GM21825 (cell line): ENCODE data around the gene RPAP3.

ENCODE experiments used
- ATAC-seq: cut with Tn5 transposase; IDR thresholded peaks from one replicate; pipeline ENCODE4 v1.9.1; 2021; ENCODE audit warnings: mild to moderate bottlenecking, moderate library complexity; ENCODE audit not compliant: unreplicated experiment

Gene RPAP3

DNA sequence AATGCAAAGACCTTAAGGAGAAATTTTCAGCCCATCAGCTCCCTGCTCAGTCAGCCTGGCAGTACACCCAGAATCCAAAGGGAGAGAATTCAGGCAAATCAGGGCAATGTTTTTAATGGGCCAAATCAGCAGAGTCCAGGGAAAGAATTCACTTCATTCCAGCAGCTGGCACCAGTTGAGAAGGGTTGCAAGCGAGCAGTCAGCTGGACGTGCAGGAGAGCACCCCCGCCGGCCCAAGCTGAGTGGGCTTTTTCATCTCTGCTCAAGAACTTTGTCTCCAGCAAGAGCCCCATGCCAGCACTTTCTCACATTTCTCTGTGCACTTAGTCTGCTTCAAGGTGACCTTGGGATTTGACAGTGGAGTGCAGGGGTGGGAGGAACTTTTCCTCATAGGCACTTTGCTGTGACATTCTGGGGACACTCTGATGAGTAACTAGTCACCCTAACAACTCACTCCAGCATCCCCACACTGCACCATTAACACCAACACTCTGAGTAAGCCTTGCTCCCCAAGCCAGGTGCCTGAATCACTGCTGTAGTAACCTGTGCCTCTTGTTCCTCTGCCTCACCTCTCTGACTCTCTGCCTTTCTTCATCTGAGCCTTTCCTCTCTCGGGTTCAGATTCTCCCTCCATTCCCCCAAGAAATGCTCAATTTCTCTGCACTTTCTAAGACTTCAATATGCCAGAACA is 17.3 kb upstream of the RPAP3 start:
- ATAC-seq, result no peak

DNA sequence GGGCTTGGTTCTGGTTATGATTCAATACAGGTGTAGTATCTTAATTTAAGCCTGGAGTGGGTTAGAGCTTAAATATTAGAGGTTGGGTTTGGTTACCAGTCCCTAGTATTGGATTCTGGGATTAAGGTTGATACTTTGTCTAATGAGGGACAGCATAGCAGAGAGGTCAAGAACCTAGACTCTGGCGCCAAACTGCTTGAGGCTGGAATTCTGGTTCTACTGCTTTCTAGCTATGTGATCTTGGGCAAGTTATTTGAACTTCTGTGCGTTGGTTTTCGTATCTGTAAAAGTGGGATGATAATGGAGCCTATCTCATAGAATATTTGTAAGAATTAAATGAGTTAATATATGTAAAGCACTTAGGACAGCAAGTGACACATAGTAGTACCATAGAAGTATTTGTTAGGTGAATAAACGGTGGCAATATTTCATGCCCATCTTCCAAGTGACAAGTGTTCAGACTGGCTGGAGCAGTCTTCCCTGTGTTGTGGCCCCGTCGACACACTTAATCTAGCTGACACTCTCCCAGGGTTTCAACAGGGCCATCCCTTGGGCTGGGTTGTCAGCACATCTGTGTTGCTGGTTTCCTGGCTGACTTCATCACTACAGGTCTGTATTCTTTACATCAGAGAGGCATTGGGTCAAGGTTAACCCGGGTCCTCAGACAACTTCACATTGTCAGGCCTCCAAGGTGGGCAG is 16.5 kb upstream of the RPAP3 start:
- no peak for ATAC-seq

DNA sequence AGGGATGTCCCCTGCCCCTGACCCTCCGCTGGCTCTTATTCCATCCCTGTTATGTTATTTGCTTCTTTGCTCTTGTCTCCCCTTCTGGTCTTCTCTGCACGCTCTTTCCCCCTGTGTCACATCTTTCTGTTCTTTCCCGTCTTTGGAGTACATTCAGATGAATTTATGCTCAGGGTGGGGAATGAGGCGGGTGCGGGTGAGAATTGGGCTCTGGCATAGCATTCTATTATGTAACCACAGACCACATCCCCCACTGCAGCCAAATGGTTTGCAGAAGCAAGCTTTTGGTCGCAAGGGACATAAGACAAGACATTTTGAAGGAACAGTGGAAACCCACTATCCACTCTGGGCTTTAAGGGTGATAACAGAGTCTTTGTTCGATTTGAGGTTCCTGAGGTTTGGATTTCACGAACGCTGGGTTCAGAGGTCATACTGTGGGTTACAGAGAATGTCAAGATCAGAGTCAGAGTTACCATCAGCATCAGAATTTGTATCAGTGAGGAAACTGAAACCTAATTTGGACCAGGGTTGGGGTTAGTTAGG is 15.7 kb upstream of the RPAP3 start:
- no peak for ATAC-seq

DNA sequence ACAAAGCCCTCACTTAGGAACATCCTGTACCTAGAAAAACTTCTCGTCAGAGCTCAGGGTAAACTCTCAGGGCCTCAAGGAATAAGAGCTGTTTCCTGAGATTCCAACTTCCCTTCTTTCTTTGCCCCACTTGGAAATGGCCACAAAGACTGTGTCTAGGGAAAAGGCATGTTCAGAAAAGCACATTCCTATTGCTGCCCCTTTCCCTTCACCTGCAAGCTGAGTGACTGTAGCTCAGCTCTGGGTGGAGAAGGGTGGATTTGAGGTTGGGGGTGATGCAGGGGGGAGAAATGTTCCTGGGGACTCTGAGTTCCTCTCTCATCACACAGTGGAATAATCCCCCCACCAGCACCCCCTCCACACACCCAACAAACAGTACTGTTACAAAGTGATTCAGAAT is 12.7 kb upstream of the RPAP3 start:
- no peak for ATAC-seq

DNA sequence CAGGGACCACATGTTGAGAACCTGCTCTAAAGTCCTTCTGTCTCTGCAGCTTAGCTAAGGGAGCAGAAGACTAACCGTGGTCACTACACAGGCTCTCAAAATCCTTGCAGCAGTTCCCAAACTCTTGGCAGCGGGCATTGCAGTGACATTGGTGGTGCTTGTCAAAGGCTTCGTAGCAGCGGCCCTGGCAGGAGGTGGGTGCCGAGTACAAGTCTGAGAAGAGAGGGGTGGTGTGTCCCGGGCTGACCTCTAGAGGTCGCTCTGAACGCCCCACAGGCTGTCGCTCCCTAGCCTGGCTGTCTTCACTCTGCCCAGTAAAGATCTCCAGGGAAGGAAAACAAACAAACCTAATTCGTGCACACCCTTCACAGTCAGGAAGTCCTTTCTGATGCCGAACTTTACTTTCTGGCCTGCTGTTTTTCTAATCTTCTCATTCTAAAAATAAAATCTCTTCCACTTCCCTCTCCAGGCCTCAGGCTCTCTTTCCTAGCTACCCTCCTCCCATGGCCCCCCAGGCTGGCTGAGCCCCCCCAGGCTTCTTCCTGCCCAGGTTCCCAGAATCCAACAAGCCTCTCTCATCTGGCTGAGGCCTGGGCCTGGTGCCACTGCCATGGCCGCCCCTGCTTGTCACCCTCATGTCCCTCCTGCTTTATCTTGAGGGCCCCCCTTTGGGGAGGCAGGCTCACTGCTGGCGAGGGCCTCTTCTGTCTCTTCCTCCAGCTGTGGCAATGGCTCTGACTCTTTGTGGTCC is 11.8 kb upstream of the RPAP3 start:
- no peak for ATAC-seq

DNA sequence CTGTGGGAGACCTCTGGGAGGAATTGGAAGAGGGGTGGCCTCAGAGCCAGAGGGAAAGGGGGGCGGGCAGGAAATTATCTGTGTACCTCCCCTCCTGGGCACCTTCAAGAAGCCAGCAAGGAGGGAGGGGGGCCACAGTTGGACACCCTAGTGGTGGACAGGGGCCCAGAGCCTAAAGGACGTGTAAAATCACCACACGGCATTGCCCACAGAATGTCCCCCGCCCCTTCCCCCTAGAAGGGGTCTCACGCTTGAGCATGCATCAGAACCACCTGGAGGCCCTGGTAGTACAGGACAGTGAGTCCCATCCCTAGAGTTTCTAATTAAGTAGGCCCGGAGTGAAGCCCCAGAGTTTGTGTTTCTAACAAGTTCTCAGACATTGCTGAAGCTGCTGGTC is 11.2 kb upstream of the RPAP3 start:
- ATAC-seq, result no peak

DNA sequence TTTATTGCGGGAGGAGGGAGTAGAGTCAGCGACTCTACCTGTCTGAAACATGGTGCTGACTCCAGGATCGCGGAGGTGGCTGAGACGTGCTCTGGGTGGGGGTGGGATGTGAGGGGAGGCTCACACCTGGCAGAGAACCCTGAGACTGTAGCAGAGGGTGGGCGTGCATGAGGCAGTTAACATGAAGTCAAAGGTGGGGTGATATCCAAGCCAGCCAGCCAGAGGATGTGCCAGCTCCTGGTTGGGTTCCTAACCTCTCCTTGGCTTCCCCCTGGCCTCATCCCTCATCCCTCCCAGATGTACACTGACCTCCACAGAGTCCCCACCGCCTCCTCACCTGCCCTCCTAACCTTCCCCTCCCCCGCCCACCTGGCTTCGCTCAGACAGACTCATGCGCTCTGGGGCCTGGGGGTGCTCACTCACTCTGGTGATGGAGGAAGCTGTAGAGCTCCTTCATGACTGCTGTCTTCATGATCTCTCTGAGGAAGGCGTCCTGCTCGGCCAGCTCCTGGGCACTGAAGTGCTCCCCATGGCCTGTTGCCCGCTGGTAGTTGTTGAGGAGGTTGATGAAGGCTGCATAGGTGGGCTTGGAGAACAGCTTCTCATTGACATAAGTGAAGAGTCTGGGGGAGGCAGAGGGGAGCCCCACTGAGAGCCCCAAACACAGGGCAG is 10.2 kb upstream of the RPAP3 start:
- no peak for ATAC-seq

DNA sequence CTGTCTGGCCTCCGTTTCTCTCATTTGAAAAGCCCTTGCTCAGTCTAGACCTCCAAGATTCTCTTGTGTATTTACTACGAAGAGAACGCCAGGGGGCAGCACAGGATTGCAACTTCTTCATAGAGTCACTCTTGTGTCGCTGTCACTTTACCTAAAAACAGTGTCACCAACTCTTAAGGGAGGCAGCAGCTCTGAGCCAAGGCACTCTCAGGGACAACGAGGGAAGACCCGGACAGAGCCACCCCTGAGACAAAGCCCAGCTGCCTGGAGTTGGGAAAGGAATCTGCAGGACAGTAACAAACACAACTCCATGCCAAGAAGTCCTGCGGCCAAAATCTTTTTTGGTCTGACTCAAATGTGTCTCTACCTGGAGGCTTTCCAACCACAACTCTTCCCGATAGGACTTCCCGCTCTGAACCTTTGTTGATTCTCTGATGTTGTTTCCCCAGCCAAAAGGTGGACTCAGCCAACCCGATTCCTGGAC is 9.6 kb upstream of the RPAP3 start:
- peak; percentile 67 for ATAC-seq

DNA sequence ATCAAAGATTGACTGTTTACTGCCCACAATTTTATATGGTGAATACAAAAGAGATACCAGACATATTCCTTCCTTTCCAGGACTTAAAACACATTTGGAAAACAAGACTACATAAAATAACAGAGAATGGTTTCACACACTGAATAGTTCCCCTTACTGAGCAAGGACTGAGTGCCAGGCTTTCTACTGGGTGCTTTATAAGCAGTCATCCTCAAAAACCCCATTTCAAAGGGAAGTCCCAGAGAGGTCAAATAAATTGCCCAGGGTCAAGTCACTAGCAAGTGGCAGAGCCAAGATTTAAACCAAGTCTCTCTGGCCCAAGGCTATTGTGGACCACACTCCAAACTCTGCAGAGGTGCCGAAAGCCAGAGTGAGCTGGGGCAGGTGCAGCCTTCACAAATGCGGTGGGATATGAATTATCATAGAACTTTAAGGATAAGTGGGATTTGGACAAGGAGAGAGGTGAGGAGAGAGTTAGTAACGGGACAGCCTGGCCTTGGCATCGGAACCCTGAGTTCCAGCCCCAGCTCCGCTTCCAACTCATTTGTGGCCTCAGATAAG is 9.1 kb upstream of the RPAP3 start:
- ATAC-seq, result no peak

DNA sequence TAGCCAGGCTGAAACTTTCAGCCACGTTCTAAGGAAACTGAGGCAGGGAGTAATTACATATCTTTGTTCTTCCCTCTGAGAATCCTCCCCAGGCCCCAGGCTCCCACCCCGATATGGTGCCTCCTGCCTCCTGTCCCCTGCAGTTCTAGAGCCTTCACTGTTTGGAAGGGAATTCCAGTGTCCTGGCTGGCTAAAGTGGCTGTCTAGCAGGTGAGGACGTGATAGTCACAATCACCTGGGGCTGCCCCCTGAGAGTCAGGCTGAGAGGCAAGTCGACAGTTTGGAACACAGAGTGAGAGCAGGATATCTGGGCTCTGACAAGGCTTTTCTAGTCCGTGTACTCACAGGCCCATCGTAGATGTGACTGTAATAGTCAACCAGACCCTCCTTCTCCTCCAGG is 6.3 kb upstream of the RPAP3 start:
- ATAC-seq, result no peak

DNA sequence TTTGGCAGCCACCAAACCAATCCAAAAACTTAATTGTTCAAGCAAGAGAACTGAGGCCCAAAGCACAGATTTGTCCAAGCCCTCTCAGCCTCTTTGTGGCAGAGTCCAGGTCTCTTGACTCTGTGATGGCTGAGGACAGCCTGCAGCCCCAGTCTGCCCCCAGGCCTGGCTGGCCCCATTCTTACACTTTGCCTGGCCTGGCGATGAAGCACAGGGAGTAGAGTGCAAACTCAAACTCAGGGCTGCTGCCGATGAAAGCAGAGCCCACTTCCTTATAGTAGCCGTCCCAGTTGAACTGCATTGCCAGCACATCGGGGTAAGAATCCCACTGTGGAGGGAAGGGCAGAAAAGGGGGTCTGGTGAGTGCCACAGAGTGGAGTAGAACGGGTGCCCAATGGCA is 5.6 kb upstream of the RPAP3 start:
- ATAC-seq, result no peak

DNA sequence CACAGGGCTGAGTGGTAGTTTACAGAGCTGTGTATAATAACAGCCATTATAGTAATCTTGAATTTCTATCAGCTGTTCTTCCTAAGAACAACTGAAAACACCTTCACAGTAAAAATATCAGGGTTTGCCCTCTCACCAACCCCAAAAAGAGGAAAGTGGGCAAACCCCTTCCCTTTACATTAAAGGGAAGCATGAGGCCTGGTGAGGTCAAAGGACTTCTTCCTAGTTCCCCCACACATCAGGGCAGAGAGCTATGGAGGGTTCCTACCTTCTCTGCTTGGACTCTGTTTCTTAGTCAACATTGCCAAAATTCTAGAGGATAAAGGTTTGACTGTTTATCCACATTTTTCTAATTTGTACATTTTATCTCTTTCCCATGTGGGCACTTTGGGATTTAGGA is 4.4 kb upstream of the RPAP3 start:
- ATAC-seq, result no peak

DNA sequence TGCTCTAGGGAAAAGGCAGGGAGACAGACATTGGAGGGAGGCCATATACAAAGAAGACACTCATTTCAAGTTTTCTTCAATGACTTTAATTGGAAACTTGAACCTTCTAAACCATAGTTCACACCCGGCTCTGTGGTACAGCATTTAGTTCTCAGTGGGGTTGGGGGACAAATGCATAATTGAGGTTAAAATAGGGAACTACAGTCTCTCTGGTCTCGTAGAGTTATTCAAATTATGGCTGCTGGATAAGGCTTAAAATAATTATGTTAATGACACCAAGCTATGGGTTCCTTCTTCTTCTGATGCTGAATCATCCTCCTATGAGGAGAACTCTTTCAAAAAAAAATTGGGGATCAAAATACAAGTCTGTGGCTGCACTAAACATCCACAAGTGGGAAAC is 3.8 kb upstream of the RPAP3 start:
- ATAC-seq, result no peak

DNA sequence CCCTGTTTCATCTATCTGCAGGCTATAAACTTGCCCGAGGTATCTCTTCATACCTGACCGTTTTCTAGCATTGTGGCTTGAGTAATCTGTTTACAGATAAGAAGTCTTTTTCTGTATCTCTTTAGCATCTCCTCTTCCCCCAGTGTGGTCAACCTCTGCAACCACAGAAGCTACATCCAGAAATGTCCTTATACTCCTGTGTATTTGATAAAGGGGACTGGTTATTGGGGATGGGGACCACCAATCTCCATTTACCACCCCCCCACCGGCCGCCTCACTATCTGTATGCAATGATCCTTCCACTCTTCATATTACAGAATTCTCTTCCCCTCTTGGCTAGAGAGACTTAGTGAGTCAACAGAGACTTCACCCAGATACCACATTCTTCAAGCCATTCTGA is 3.4 kb upstream of the RPAP3 start:
- no peak for ATAC-seq

DNA sequence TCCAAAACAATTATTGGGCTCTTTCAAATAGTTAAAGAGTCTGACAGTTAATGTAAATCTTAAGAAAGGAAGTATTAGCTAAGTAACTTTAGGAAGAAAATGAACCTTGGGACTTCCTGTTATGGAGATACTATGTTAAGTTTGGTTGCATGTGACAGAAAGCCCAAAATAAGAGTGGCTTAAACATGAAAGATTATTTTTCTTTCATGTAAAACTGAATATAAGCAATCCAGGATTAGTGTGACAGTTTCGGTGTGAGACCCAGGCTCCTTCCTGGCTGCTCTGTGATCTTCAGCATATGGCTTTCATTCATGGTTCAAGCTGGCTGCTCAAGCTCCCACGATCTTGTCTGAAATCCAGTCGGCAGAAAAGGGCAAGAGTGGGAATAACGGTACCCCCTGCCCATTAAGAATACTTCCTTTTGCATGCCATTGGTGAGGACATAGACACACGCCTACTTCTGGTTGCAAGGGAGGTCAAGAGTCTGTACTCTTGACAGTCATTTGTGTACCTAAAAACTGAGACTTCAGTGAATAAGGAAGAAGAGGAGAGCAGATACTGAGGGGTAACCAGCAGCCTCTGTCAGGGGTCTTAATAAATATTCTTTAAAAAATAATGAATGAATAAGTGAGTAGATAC is 2.2 kb upstream of the RPAP3 start:
- ATAC-seq, result no peak

DNA sequence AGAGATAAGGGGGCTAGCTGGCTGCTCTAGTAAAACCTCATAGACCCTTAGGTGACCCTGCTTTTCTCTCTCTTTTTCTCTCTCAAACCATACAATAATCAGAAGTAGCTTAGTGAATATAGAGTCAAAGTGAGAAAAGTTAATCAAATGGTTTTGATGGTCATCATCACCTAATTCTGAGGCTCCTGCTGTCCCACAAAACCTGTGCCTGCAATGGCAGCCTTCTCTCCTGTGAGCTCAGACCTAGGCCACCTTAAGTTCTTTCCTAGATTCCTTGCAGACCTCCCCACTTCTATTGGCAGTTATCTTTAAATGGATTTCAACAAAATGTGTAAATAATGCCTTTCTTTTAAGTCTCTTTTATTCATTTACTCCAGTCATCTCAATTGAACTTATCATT is 1.5 kb upstream of the RPAP3 start:
- ATAC-seq, result no peak

DNA sequence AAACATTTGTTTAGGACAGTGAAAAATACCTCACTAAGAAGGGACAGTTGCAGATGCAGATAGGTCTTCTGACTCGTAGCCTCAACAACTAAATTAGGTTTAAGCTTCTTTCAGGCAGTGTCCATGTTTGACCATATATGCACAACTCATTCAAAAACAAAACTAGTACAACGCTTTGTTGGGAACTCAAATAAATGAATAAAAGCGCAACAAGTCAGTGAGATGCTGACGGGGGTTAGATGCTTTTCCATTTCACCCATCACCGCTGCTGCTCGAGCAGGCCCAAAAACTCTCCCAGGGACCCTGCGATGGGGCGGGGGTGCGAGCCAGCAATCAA is 633 bp downstream of the RPAP3 start:
- ATAC-seq, result no peak

DNA sequence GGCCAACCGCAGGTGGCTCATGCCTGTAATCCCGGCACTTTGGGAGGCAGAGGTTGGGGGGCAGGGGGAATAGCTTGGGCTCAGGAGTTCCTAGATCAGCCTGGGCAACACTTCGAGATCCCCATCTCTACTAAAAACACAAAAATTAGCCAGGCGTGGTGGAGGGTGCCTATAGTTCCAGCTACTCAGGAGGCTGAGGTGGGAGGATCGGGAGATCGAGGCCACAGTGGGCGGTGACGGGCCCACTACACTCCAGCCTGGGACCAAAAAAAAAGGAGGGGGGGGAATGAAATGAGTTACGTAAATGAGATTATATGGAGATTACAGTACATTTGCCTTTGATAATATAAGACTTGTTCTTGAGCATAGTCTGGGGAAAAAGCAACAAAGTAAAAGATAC is 1.1 kb downstream of the RPAP3 start:
- no peak for ATAC-seq

DNA sequence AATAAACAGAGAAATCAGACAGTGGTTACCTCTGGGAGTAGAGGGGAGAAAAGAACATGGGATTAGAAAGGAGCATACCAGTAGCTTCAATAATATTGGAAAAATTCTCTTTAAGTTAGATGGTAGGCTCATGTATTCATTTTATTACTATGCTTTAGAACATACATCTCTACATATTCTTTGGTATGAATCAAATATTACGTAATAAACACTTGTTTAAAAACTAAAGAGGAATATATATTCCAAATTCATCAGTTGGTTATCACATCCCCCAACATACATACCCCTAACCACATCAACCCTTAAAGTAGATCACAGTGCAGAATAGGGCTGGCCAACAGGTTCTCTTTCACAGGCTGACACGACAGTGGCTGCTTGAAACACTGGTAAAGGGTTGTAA is 5.6 kb downstream of the RPAP3 start:
- ATAC-seq, result no peak

DNA sequence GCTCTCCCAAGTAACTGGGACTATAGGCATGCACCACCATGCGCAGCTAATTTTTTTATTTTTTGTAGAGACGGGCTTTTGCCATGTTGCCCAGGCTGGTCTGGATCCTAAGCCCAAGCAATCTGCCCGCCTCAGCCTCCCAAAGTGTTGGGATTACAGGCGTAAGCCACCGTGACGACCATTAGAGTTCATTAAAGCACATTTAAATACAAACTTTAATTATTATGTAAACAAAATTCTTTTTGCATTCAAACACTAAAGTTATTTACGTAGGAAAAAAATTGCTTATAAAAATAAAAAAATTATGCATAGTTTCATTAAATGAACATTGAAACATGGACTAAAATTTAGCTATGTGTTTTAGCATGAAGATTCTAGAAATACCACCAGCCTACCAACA is 7.2 kb downstream of the RPAP3 start:
- ATAC-seq, result no peak

DNA sequence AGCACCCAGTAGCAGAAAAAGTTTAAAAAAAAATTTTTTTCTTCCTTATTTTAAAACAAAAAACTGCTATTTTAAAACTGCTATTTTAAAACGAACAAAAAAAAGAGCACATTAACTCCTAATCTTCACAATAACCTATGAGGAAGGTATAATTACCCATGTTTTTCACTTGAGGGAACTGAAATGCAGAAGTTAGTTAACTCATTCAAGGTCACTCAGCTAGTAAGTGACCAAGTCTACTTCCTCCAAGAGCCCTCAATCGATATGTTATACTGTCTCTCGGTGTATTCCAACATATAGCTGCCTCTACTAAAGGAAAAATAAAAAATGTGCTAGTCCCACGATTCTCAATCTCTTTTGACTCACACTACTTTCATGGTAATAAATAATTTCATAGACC is 7.8 kb downstream of the RPAP3 start:
- ATAC-seq, result no peak
